HepG2 (cell line): ENCODE measurements around the gene PNPLA2. TPM values are rescaled to one million over a fixed set of nuclear protein-coding genes. Genes with fewer than 3 reads are reported as not detected.

Experiments
- BRCA1 ChIP-seq: sonication (generic); formaldehyde crosslinking; IDR thresholded peaks from 2 replicates; pipeline ENCODE4 v1.4.0; 2020; ENCODE audit warnings: missing genetic modification reagents
- E2F2 ChIP-seq: sonication (generic); formaldehyde crosslinking; IDR thresholded peaks from 2 replicates; pipeline ENCODE4 v1.4.0; 2020; ENCODE audit warnings: missing genetic modification reagents, borderline replicate concordance
- FOXC1 ChIP-seq: sonication (generic); formaldehyde crosslinking; IDR thresholded peaks from 2 replicates; pipeline ENCODE4 v1.8.0; 2022; ENCODE audit warnings: mild to moderate bottlenecking, missing genetic modification reagents, borderline replicate concordance
- FOXK1 ChIP-seq: sonication (generic); formaldehyde crosslinking; IDR thresholded peaks from 2 replicates; pipeline ENCODE4 v1.4.0; 2020; ENCODE audit warnings: low read depth, missing genetic modification reagents, borderline replicate concordance
- GLI4 ChIP-seq: sonication (generic); formaldehyde crosslinking; IDR thresholded peaks from 2 replicates; pipeline ENCODE4 v1.5.1; 2020; ENCODE audit warnings: missing genetic modification reagents, mild to moderate bottlenecking, moderate library complexity, borderline replicate concordance
- GTF2F1 ChIP-seq: fragments of 150-350 bp; IDR thresholded peaks from 2 replicates; pipeline ENCODE4 v1.6.1; 2014; ENCODE audit warnings: low read length
- KDM2A ChIP-seq: sonication (generic); formaldehyde crosslinking; IDR thresholded peaks from 2 replicates; pipeline ENCODE4 v1.4.0; 2020; ENCODE audit warnings: low read depth, missing genetic modification reagents, borderline replicate concordance
- NRL ChIP-seq: sonication (generic); formaldehyde crosslinking; IDR thresholded peaks from 2 replicates; pipeline ENCODE4 v1.5.0; 2020; ENCODE audit warnings: missing genetic modification reagents, mild to moderate bottlenecking, moderate library complexity, borderline replicate concordance
- PAF1 ChIP-seq: IDR thresholded peaks from 2 replicates; pipeline ENCODE4 v1.6.1; 2016; ENCODE audit warnings: missing genetic modification reagents, missing compliant biosample characterization
- POLR2AphosphoS2 ChIP-seq: IDR thresholded peaks from 2 replicates; pipeline ENCODE4 v1.6.1; 2011; ENCODE audit warnings: low read depth, low read length, improper control_type of control experiment
- SMARCC2 ChIP-seq: fragments of 450-650 bp; IDR thresholded peaks from 2 replicates; pipeline ENCODE4 v1.6.1; 2017; ENCODE audit warnings: antibody characterized with exemption, mild to moderate bottlenecking
- SP2 ChIP-seq: sonication (generic); formaldehyde crosslinking; IDR thresholded peaks from 2 replicates; pipeline ENCODE4 v1.5.1; 2020; ENCODE audit warnings: mild to moderate bottlenecking, missing genetic modification reagents
- TBX3 ChIP-seq: fragments of 450-650 bp; IDR thresholded peaks from 2 replicates; pipeline ENCODE4 v1.6.1; 2017; ENCODE audit warnings: antibody characterized with exemption, mild to moderate bottlenecking, inconsistent platforms, borderline replicate concordance
- TRIM22 ChIP-seq: fragments of 450-650 bp; IDR thresholded peaks from 2 replicates; pipeline ENCODE4 v1.6.1; 2017
- ZNF142 ChIP-seq: sonication (generic); formaldehyde crosslinking; IDR thresholded peaks from 2 replicates; pipeline ENCODE4 v1.4.0; 2020; ENCODE audit warnings: missing genetic modification reagents
- ZNF260 ChIP-seq: sonication (generic); formaldehyde crosslinking; IDR thresholded peaks from 2 replicates; pipeline ENCODE4 v1.4.0; 2020; ENCODE audit warnings: missing genetic modification reagents, low read depth, mild to moderate bottlenecking, borderline replicate concordance
- ZNF264 ChIP-seq: sonication (generic); formaldehyde crosslinking; IDR thresholded peaks from 2 replicates; pipeline ENCODE4 v1.4.0; 2020; ENCODE audit warnings: missing genetic modification reagents
- ZNF282 ChIP-seq: fragments of 450-650 bp; IDR thresholded peaks from 2 replicates; pipeline ENCODE4 v1.6.1; 2018; ENCODE audit not compliant: partially characterized antibody
- ZNF773 ChIP-seq: sonication (generic); formaldehyde crosslinking; IDR thresholded peaks from 2 replicates; pipeline ENCODE4 v1.4.0; 2020; ENCODE audit warnings: missing genetic modification reagents, borderline replicate concordance
- ZNF841 ChIP-seq: sonication (generic); formaldehyde crosslinking; IDR thresholded peaks from 2 replicates; pipeline ENCODE4 v1.8.1; 2023; ENCODE audit warnings: missing genetic modification reagents, borderline replicate concordance
- ZNF879 ChIP-seq: sonication (generic); formaldehyde crosslinking; IDR thresholded peaks from 2 replicates; pipeline ENCODE4 v1.8.1; 2023; ENCODE audit warnings: missing genetic modification reagents
- ZSCAN31 ChIP-seq: sonication (generic); formaldehyde crosslinking; IDR thresholded peaks from 2 replicates; pipeline ENCODE4 v1.5.0; 2020; ENCODE audit warnings: low read depth, mild to moderate bottlenecking, missing genetic modification reagents
- polyA plus RNA-seq, 8 experiments: library from polyadenylated mRNA; depleted of rRNA in 3 of 8; stranded (reverse) in 7 of 8; unstranded in 1 of 8; fragments of >200 nt; fragmentation: Illumina TruSeq in 4 of 8; extraction: Trizol in 4 of 8; gene quantifications; 2 replicates each; pipeline versions ENCODE4 v1.2.1 to v1.2.3, GENCODE V29; 2011 to 2016; ENCODE audit warnings: low read depth in 4 of 8, missing spikeins in 1 of 8, mixed read lengths in 1 of 8; ENCODE audit not compliant: insufficient read depth in 1 of 8
- total RNA-seq, 5 experiments: library from RNA; depleted of rRNA; stranded (reverse); fragments of >200 nt; fragmentation: Illumina TruSeq; extraction: Trizol; gene quantifications; 2 replicates each; pipeline ENCODE4 v1.2.3, GENCODE V29; 2016; ENCODE audit warnings: low read depth in 1 of 5

The PNPLA2 gene
- total and polyA plus RNA-seq, 2 of the 13 experiments (the other 11 are each of a cell fraction or from before 2014, with no cell fraction given), result 10.5 to 43.2 TPM

GRCh38 chr11:777288-778255 is 41.1 kb upstream of the PNPLA2 start, which contains the start of gene GATD1 (continued):
- TF ChIP-seq FOXC1 (CRISPR knock-in tag) (peak; percentile 61), BRCA1 (CRISPR knock-in tag) (no peak), ZNF142 (no peak), ZNF773 (CRISPR knock-in tag) (peak; percentile 76; the same call in 1 of the 2 replicates), TBX3 (no peak), GLI4 (CRISPR knock-in tag) (no peak), ZNF264 (CRISPR knock-in tag) (no peak), SMARCC2 (no peak), TRIM22 (no peak), ZNF260 (CRISPR knock-in tag) (no peak), NRL (CRISPR knock-in tag) (no peak; the same call in 1 of the 2 replicates), POLR2AphosphoS2 (no peak), PAF1 (no peak), KDM2A (CRISPR knock-in tag) (no peak; the same call in 1 of the 2 replicates), ZNF841 (CRISPR knock-in tag) (no peak), ZNF282 (no peak), E2F2 (no peak), FOXK1 (CRISPR knock-in tag) (no peak), ZSCAN31 (CRISPR knock-in tag) (peak; percentile 90), ZNF879 (CRISPR knock-in tag) (no peak), GTF2F1 (no peak), SP2 (CRISPR knock-in tag) (no peak)
